Measurements from ENCODE around the gene CHST9. TPM values are rescaled to one million over a fixed set of nuclear protein-coding genes. Genes with fewer than 3 reads are reported as not detected.

CHST9 gene
- total and polyA plus RNA-seq, 9 of the 15 experiments (the other 6 are each of a cell fraction or from before 2014, with no cell fraction given), result not detected

GRCh38 chr18:27171993-27172392 is 13.1 kb downstream of the CHST9 start (continued):
- TF ChIP-seq, protein P1, sequence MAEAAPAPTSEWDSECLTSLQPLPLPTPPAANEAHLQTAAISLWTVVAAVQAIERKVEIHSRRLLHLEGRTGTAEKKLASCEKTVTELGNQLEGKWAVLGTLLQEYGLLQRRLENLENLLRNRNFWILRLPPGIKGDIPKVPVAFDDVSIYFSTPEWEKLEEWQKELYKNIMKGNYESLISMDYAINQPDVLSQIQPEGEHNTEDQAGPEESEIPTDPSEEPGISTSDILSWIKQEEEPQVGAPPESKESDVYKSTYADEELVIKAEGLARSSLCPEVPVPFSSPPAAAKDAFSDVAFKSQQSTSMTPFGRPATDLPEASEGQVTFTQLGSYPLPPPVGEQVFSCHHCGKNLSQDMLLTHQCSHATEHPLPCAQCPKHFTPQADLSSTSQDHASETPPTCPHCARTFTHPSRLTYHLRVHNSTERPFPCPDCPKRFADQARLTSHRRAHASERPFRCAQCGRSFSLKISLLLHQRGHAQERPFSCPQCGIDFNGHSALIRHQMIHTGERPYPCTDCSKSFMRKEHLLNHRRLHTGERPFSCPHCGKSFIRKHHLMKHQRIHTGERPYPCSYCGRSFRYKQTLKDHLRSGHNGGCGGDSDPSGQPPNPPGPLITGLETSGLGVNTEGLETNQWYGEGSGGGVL (CRISPR knock-in tag; IDR thresholded peaks at IDR 0.05), result no peak
- no peak for TF ChIP-seq ZBTB1 (CRISPR knock-in tag; IDR thresholded peaks at IDR 0.05; ENCODE audit: borderline replicate concordance, low read depth)
- TF ChIP-seq C11orf30 (IDR thresholded peaks at IDR 0.05; ENCODE audit: low read depth), result 0 out of 2 replicates have a peak, but pooled peaks have one; percentile 39
- TF ChIP-seq SMAD4 (CRISPR knock-in tag; conservative IDR thresholded peaks at IDR 0.05), result no peak
- TF ChIP-seq CREM (IDR thresholded peaks at IDR 0.05; ENCODE audit: low read depth), result no peak
- TF ChIP-seq NR3C1 (CRISPR knock-in tag; IDR thresholded peaks at IDR 0.05), result no peak

DNA sequence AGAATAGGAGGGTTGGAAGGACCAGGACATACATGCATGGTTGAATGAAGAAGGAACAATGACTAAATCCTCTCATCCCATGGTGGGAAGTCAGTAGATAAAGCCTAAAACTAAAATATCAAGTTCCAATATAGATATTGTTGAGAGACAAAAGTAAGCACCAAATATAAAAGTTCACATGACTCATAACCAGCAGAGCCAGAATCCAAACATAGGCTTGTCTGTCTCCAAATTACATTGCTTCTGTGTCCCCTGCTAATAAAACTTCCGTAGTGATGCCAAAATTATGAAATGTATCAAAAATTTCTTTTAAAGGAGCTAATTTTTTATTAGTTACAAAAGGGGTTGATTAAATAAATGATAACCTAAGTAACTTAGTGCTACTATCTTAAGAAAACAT is 19.7 kb downstream of the CHST9 start:
- ChIA-PET CTCF (ENCODE audit: low intra/inter-chr PET ratio) (no interaction called here), POLR2A (interaction anchor here (0.6 kb wide), 1 partner anchor 125 kb away, joined by 3 read pairs; no protein-coding TSS in a partner anchor)
- intact Hi-C loops (cut with micrococcal nuclease), result no loop called here
- no peaks in the 10 kb centered on the region for H4K20me1 ChIP-seq (replicated peaks; ENCODE audit: control insufficient read depth, insufficient read depth, low read length)
- ATAC-seq (no peak), FAIRE-seq (no peak), DNase-seq (ENCODE audit: extremely low read depth in 1 of 4, low spot score in 3 of 4) (no peak)
- no peaks in the 10 kb centered on the region for H3K79me2 ChIP-seq (ENCODE audit: control insufficient read depth, insufficient read depth, low read length)
- H3K27me3 ChIP-seq (ENCODE audit: control insufficient read depth in 2 of 2, insufficient read depth in 2 of 2, low read length in 2 of 2), result no peaks in the 10 kb centered on the region
- H3K9ac ChIP-seq (ENCODE audit: insufficient read depth in 1 of 2, low read depth in 2 of 2, low read length in 2 of 2), result no peak overlapping the region
- no peak overlapping the region for H2AFZ ChIP-seq (ENCODE audit: low read depth, low read length)
- H3K27ac ChIP-seq (ENCODE audit: extremely low read depth, low read depth, low read length), result no peak overlapping the region
- H3K4me3 ChIP-seq, result no peak overlapping the region
- in situ Hi-C loops (cut with MboI), result no loop called here
- BruUV-seq (replicated peaks), result no TSS peak
- H3K36me3 ChIP-seq (ENCODE audit: control insufficient read depth, insufficient read depth, low read length), result no peaks in the 10 kb centered on the region
- no peaks in the 10 kb centered on the region for H3K4me1 ChIP-seq (replicated peaks in 1 of 2; ENCODE audit: control insufficient read depth in 2 of 2, insufficient read depth in 2 of 2, low read length in 2 of 2)
- no peaks in the 10 kb centered on the region for H3K9me1 ChIP-seq (ENCODE audit: control insufficient read depth, insufficient read depth, low read length)
- H3K9me3 ChIP-seq (replicated peaks; ENCODE audit: control insufficient read depth, insufficient read depth, low read depth, low read length), result 0 out of 2 replicates have a peak, but pooled peaks cover 2% of the 10 kb centered on the region
- WGBS (ENCODE audit: insufficient coverage, low coverage, missing lambda C conversion rate), result 0% methylated on average over 1 of the region's 1 CpG
- no peak overlapping the region for H3K4me2 ChIP-seq (ENCODE audit: insufficient read depth, low read length)
- TF ChIP-seq, protein P2, sequence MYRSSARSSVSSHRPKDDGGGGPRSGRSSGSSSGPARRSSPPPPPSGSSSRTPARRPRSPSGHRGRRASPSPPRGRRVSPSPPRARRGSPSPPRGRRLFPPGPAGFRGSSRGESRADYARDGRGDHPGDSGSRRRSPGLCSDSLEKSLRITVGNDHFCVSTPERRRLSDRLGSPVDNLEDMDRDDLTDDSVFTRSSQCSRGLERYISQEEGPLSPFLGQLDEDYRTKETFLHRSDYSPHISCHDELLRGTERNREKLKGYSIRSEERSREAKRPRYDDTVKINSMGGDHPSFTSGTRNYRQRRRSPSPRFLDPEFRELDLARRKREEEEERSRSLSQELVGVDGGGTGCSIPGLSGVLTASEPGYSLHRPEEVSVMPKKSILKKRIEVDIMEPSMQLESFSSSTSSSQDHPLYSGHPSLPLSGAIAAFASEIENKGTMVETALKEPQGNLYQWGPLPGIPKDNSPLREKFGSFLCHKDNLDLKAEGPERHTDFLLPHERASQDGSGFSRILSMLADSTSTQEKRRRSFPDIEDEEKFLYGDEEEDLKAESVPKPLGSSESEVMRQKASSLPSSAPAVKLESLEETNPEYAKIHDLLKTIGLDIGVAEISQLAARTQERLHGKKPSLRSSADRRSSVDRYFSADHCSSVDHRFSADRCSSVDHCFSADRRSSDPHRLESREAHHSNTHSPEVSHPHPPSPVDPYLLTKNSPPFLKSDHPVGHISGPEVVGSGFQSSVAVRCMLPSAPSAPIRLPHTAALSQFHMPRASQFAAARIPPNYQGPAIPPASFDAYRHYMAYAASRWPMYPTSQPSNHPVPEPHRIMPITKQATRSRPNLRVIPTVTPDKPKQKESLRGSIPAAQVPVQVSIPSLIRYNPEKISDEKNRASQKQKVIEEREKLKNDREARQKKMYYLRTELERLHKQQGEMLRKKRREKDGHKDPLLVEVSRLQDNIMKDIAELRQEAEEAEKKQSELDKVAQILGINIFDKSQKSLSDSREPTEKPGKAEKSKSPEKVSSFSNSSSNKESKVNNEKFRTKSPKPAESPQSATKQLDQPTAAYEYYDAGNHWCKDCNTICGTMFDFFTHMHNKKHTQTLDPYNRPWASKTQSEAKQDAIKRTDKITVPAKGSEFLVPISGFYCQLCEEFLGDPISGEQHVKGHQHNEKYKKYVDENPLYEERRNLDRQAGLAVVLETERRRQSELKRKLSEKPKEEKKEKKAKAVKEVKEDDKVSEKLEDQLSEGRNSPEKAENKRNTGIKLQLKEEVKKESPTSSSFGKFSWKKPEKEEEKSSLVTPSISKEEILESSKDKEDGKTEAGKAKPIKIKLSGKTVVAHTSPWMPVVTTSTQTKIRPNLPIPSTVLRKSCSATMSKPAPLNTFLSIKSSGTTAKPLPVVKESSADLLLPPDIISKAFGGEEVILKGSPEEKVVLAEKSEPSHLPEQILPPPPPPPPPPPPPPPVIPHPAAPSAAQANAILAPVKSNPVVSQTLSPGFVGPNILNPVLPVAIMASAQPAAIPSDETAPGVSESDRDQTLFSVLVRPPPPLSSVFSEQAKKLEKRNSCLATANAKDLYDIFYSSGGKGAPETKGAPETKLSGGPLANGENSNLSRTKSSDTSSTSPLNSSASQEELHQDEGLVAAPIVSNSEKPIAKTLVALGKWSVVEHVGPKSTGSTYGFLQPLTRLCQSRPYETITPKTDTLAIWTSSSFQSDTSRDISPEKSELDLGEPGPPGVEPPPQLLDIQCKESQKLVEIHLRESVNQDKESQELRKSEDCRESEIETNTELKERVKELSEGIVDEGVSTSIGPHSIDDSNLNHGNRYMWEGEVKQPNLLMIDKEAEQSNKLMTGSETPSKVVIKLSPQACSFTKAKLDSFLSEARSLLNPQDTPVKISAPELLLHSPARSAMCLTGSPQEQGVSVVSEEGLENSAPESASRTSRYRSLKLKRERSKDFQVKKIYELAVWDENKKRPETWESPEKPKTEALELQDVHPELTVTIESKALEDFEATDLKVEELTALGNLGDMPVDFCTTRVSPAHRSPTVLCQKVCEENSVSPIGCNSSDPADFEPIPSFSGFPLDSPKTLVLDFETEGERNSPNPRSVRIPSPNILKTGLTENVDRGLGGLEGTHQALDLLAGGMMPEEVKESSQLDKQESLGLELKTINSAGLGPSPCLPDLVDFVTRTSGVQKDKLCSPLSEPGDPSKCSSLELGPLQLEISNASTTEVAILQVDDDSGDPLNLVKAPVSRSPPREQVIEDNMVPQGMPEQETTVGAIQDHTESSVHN (IDR thresholded peaks at IDR 0.05; ENCODE audit: borderline replicate concordance in 1 of 2, low read depth in 1 of 2), result no peak
- TF ChIP-seq STAT5B (CRISPR knock-in tag; IDR thresholded peaks at IDR 0.05), result no peak
- no peak for TF ChIP-seq HINFP (tag; conservative IDR thresholded peaks at IDR 0.05; ENCODE audit: low read depth)
